ENCODE results near the gene HMGCL.
A peak's percentile ranks its signal among the peaks of the same experiment; 100 is the strongest.
"Not testable (repeated sequence)": the region's sequence is repeated elsewhere in the genome, so short reads cannot be mapped to it uniquely, and the experiment has no call there.

Gene HMGCL

DNA sequence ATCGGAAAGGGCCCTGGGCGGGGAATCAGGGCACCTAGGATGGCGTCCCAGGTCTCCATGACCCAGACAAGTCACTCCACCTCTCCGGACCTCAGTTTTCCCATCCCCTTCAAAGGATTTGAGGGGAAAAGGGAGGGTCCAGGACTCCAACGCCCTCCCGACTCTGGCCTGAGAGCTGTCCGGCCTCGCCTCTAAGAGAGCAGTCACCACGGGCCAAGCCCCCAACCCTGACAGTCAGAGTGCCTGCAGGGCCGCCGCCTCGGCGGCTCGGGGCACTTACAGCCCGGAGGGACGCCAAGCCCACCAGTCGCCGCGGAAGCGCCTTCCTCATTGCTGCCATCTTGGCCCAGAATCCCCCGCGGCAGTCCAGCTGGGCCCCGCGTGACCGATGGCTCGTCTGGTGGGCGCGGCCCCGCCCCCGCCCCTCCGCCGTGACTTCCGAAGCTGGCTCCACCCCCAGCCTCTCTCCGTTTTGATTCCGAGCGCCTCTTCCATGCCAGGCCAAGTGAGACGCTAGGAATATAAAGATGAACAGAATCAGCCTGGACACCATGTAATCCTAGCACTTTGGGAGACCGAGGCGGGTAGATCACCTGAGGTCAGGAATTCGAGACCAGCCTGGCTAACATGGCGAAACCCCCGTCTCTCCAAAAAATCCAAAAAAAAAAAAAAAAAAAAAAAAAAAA lies at the start of gene HMGCL:
Gene HMGCL, minus strand, starts transcription at position 354 of the 686 bp plus-strand sequence. Its CDS starts 14 bp downstream, at position 340.
- DNase-seq, result peak; percentile 84

DNA sequence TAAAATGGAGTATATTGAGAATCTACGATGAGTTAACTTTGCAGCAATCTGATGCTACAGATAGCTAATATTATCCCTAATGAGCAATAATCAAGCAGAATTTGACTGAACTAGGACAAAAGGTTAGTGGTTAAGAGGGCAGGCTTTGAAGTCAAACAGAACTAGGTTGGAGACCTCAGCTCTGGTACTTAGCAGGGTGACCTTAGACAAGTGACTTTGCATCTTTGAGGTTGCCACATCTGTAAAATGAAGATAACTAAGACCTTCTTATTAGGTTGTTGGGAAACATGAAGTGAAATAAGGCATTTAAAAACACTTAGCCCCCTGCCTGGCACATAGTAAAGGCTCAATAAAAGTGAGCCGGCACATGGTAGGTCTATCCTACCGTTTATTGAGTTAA lies 47.2 kb upstream of the HMGCL start:
- DNase-seq, result no peak

DNA sequence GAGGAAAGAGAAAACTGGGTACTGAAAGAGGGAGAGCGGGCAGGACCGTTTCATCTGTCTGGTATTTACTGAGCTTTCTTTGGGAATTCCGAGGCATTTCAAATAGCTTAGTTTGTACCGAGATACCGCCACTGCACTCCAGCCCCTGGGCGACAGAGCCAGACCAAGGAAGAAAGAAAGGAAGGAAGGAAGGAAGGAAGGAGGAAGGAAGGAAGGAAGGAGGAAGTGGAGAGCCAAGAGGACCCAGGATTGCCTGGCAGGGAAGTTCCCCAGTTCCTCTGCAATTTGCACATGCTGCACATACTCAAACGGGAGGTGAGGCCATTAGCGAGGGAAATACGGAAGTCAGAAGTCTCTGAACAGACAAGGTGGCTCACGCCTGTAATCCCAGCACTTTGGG lies 43.8 kb upstream of the HMGCL start:
- no peak for DNase-seq

DNA sequence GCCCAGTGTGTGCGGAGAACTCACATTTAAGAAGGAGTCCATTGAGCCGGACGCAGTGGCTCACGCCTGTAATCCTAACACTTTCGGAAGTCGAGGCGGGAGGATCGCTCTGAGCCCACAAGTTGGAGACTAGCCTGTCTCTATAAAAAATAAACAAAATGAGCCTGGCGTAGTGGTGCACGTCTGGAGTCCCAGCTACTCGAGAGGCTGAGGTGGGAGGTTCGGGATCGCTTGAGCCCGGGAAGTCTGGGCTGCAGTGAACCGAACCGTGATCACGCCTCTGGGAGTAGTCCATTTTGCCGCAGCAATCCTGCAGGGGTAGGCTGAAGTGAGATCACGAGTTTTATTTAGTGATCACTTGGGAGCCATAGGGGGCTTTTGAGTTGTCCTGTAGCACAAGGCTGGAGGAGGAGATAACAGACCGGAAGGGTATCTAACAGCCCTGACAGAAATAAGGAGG lies 43.4 kb upstream of the HMGCL start:
- DNase-seq, result no peak

- DNase-seq, result no peak
Observed at GRCh38 chr1:23867895-23868556, 42.8 kb upstream of the HMGCL start, which contains the start of gene FUCA1. TSS of gene FUCA1 (minus strand) at chr1:23868290. CDS start at chr1:23868286, 4 bp downstream.

GRCh38 chr1:23867542-23867894 lies 42.3 kb upstream of the HMGCL start:
- DNase-seq, result no peak

DNA sequence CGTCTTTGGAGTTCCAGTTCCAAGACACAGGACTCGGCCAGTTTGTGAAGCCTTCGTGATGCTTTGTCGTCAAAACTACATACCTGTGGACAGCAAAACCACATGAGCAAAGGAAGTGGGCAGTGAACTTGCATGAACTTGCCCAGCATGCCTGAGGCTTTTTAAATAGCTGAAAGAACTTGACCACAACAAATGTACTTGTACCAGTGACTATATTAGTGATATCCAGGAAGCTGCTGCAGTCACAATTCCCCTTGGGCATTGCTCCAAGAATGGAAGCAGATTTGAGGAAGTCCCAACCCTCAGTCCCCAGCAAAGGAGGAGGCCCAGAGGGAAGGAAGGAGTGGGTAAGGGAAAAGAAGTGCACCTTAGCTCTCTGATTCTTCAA lies 40.3 kb upstream of the HMGCL start:
- DNase-seq, result no peak

GRCh38 chr1:23864801-23865542 lies 39.7 kb upstream of the HMGCL start:
- DNase-seq, result no peak

- no peak for DNase-seq
Observed at GRCh38 chr1:23862640-23863039, 37.4 kb upstream of the HMGCL start.

- DNase-seq, result no peak
Observed at GRCh38 chr1:23854568-23854967, 29.3 kb upstream of the HMGCL start.

DNA sequence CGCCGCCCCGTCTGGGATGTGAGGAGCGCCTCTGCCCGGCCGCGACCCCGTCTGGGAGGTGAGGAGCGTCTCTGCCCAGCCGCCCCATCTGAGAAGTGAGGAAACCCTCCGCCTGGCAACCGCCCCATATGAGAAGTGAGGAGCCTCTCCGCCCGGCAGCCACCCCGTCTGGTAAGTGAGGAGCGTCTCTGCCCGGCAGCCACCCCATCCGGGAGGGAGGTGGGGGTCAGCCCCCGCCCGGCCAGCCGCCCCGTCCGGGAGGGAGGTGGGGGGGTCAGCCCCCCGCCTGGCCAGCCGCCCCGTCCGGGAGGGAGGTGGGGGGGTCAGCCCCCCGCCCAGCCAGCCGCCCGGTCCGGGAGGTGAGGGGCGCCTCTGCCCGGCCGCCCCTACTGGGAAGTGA lies 27.9 kb upstream of the HMGCL start:
- not testable (repeated sequence) for DNase-seq

GRCh38 chr1:23851406-23851805 lies 26.2 kb upstream of the HMGCL start:
- not testable (repeated sequence) for DNase-seq

DNA sequence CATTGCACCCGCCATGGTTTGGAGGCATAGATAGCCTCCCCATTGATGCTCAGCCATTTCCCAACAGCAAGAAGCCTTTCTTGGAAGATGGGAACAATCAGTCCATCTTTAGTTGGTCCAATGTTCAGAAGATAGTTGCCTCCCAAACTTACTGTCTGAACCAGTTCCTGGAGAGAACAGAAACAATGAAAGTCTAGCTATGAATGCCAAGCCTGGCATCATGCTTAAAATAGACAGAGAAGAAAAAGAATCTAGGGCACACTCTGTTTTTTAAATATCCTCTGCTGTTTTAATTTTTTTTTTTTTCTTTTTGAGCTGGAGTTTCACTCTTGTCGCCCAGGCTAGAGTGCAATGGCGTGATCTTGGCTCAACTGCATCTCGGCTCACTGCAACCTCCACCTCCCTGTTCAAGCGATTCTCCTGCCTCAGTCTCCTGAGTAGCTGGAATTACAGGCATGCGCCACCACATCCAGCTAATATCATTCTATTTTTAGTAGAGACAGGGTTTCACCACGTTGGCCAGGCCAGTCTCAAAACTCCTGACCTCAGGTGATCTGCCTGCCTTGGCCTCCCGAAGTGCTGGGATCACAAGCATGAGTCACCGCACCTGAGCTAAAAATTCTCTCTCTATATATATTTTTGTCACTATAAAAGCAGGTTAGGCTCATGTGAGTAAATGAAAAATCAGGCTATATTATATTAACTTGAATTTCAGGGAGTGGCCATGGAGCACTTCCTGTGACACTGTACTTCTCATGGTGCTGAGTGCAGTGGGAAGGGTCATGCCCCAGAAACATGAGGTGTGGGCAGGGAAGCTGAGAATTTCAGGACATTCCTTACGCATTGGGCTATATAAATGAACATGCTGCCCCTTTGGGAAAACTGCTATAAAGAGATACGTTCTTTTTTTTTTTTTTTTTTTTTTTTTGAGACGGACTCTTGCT lies 23.7 kb upstream of the HMGCL start:
- DNase-seq, result no peak

DNA sequence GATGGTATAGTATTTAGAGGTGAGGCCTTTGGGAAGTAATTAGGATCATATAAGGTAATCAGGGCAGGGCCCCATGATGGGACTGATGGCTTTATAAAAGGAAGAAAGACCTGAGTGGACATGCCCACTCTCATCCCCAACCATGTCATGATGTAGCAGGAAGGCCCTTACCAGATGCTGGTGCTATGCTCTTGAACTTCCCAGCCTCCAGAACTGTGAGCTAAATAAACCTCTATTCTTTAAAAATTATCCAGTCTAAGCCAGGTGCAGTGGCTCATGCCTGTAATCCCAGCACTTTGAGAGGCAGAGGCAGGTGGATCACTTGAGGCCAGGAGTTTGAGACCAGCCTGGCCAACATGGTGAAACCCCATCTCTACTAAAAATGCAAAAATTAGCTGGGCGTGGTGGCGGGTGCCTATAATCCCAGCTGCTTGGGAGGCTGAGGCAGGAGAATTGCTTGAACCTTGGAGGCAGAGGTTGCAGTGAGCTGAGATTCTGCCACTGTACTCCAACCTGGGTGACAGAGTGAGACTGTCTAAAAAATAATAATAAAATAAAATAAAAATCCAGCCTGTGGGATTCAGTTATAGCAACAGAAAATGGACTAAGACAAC lies 22.4 kb upstream of the HMGCL start:
- not testable (repeated sequence) for DNase-seq

DNA sequence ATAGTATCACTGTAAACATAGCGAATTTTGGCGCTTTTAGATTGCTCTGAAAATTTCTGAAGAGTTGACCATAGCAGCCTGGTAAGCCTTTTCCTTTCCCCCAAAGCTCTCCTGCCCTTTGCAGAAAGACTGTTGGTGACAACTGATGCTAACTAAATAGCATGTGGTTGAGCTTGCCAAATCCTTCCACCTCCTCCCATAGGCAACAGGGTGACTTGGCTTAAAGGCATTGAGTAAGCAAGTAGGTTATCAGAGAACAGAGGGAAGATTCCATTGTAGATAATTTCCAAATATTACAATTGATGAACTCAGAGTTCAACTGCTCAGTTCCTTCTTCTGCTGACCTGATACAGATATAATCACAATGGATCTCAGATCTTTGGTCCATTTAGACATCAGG lies 19.9 kb upstream of the HMGCL start:
- no peak for DNase-seq

- no peak for DNase-seq
Observed at GRCh38 chr1:23843644-23844043, 18.4 kb upstream of the HMGCL start.

DNA sequence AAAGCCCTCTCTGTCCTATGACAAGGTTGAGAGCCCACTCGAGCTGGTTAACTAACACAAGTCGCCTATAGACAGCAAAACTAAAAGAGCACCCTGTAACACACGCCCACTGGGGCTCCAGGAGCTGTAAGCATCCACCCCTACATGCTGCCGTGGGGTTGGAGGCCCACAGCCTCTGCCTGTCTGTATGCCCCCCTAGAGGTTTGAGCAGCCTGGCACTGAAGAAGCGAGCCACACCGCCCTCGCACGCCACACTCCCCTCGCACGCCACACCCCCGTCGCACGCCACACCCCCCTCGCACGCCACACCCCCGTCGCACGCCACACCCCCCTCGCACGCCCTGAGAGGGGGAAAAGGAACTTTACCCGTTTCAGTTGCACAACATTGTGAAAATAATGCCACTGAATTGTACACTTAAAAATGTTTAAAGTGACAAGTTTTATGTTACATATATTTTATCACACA lies 13.2 kb upstream of the HMGCL start:
- no peak for DNase-seq

GRCh38 chr1:23837908-23838307 lies 12.7 kb upstream of the HMGCL start:
- no peak for DNase-seq

GRCh38 chr1:23836037-23836436 lies 10.8 kb upstream of the HMGCL start:
- no peak for DNase-seq

DNA sequence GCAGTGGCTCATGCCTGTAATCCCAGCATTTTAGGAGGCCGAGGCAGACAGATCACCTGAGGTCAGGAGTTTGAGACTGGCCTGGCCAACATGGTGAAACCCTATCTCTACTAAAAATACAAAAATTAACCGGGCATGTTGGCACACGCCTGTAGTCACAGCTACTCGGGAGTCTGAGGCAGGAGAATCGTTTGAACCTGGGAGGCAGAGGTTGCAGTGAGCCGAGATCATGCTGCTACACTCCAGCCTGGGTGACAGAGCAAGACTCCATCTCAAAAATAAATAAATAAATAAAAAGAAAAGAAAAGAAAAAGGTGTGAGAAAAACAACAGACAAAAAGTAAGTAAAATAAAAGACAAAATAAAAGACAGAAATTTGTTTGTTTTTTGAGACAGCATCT lies 8.9 kb upstream of the HMGCL start:
- DNase-seq, result not testable (repeated sequence)

GRCh38 chr1:23827717-23828116 lies 2.5 kb upstream of the HMGCL start:
- no peak for DNase-seq

- DNase-seq, result not testable (repeated sequence)
Observed at GRCh38 chr1:23826590-23826989, 1.4 kb upstream of the HMGCL start.
